IMR-90 (cell line): ENCODE results near the gene TMX3. TPM values are rescaled to one million over a fixed set of nuclear protein-coding genes. Genes with fewer than 3 reads are reported as not detected.

Experiments used
- ATAC-seq: fragments of 200-7000 bp; cut with Tn5 transposase; 2 replicates; pipeline ENCODE4 v1.9.1; 2020; ENCODE audit warnings: low read depth, mild to moderate bottlenecking, moderate library complexity
- BruUV-seq: library from RNA; stranded (reverse); fragments of 400-500 nt; replicated peaks from 2 replicates; lab custom pipeline; 2021; lab: Mats Ljungman, UMichigan
- CTCF ChIA-PET: fragments of 300-600 bp; formaldehyde crosslinking; extraction: SDS; loops from one replicate; lab custom pipeline; 2021; ENCODE audit warnings: antibody characterized with exemption; lab: Yijun Ruan, JAX
- POLR2A ChIA-PET: fragments of 300-600 bp; sonication (Branson Sonifier 250); formaldehyde crosslinking; loops from one replicate; lab custom pipeline; 2022; ENCODE audit warnings: antibody characterized with exemption; ENCODE audit not compliant: unreplicated experiment; lab: Charles Lee
- DNase-seq: peaks from one replicate; pipeline ENCODE4 v3.0.0; 2013
- H2AFZ ChIP-seq: replicated peaks from 2 replicates; pipeline ENCODE3; 2013; ENCODE audit warnings: low read length, mild to moderate bottlenecking; ENCODE audit not compliant: poor library complexity
- H2AK5ac ChIP-seq: 2 replicates; pipeline ENCODE4 v1.6.1; 2013; ENCODE audit warnings: low read depth, low read length, inconsistent platforms
- H2AK9ac ChIP-seq: replicated peaks from 2 replicates; pipeline ENCODE3; 2013; ENCODE audit warnings: mild to moderate bottlenecking, low read depth, low read length, moderate library complexity; ENCODE audit not compliant: poor library complexity
- H2BK120ac ChIP-seq: 2 replicates; pipeline ENCODE4 v1.6.1; 2013; ENCODE audit warnings: low read depth, low read length, inconsistent platforms
- H2BK15ac ChIP-seq: 3 replicates; pipeline ENCODE4 v1.6.1; 2013; ENCODE audit warnings: low read depth, low read length, inconsistent platforms
- H2BK20ac ChIP-seq: 2 replicates; pipeline ENCODE4 v1.6.1; 2013; ENCODE audit warnings: low read depth, mild to moderate bottlenecking, inconsistent platforms, low read length, moderate library complexity
- H2BK5ac ChIP-seq: 2 replicates; pipeline ENCODE4 v1.6.1; 2013; ENCODE audit warnings: mild to moderate bottlenecking, low read depth, low read length, inconsistent platforms; ENCODE audit not compliant: poor library complexity, severe bottlenecking
- H3K14ac ChIP-seq: replicated peaks from 2 replicates; pipeline ENCODE4 v1.6.1; 2013; ENCODE audit warnings: low read depth, low read length, inconsistent platforms
- H3K18ac ChIP-seq: 2 replicates; pipeline ENCODE4 v1.6.1; 2013; ENCODE audit warnings: low read depth, low read length, control low read depth
- H3K23ac ChIP-seq: 2 replicates; pipeline ENCODE4 v1.6.1; 2013; ENCODE audit warnings: low read depth, low read length, inconsistent platforms
- H3K27ac ChIP-seq: 2 replicates; pipeline ENCODE4 v1.5.1; 2013; ENCODE audit warnings: mild to moderate bottlenecking, control low read depth, low read length; ENCODE audit not compliant: insufficient read depth
- H3K27me3 ChIP-seq: 2 replicates; pipeline ENCODE4 v1.6.1; 2013; ENCODE audit warnings: low read length; ENCODE audit not compliant: control insufficient read depth, insufficient read depth
- H3K36me3 ChIP-seq: 2 replicates; pipeline ENCODE4 v1.6.1; 2013; ENCODE audit warnings: low read length, mixed read lengths; ENCODE audit not compliant: control insufficient read depth, insufficient read depth
- H3K4ac ChIP-seq: 2 replicates; pipeline ENCODE4 v1.6.1; 2013; ENCODE audit warnings: low read depth, low read length, inconsistent platforms
- H3K4me1 ChIP-seq: 2 replicates; pipeline ENCODE4 v1.6.1; 2013; ENCODE audit warnings: low read length, mixed read lengths; ENCODE audit not compliant: control insufficient read depth, insufficient read depth
- H3K4me2 ChIP-seq: 2 replicates; pipeline ENCODE4 v1.6.1; 2013; ENCODE audit warnings: low read depth, mild to moderate bottlenecking, control low read depth, low read length, moderate library complexity
- H3K4me3 ChIP-seq: 2 replicates; pipeline ENCODE4 v1.5.1; 2013; ENCODE audit warnings: low read depth, mild to moderate bottlenecking, control low read depth, low read length, moderate library complexity; ENCODE audit not compliant: insufficient read depth
- H3K56ac ChIP-seq: 2 replicates; pipeline ENCODE4 v1.6.1; 2013; ENCODE audit warnings: low read length, inconsistent platforms; ENCODE audit not compliant: insufficient read depth; ENCODE audit errors: extremely low read depth
- H3K79me1 ChIP-seq, 2 experiments: 2 replicates each; pipeline ENCODE4 v1.6.1; 2013; ENCODE audit warnings: low read length in 2 of 2, inconsistent platforms in 1 of 2, low read depth in 1 of 2
- H3K9ac ChIP-seq: 2 replicates; pipeline ENCODE4 v1.6.1; 2013; ENCODE audit warnings: low read depth, low read length, control low read depth
- H3K9me1 ChIP-seq: 2 replicates; pipeline ENCODE4 v1.6.1; 2013; ENCODE audit warnings: low read length, inconsistent platforms; ENCODE audit not compliant: insufficient read depth
- H3K9me3 ChIP-seq: 2 replicates; pipeline ENCODE4 v1.6.1; 2013; ENCODE audit warnings: low read length; ENCODE audit not compliant: control insufficient read depth, insufficient read depth
- H4K20me1 ChIP-seq: 2 replicates; pipeline ENCODE4 v1.6.1; 2013; ENCODE audit warnings: low read length, inconsistent platforms; ENCODE audit not compliant: insufficient read depth
- H4K5ac ChIP-seq: 2 replicates; pipeline ENCODE4 v1.6.1; 2013; ENCODE audit warnings: mild to moderate bottlenecking, low read depth, low read length, control low read depth
- H4K8ac ChIP-seq, 2 experiments: 2 replicates each; pipeline ENCODE4 v1.6.1; 2013; ENCODE audit warnings: low read depth in 2 of 2, low read length in 2 of 2, control low read depth in 1 of 2, inconsistent platforms in 1 of 2
- H4K91ac ChIP-seq: 2 replicates; pipeline ENCODE4 v1.6.1; 2013; ENCODE audit warnings: low read depth, low read length, inconsistent platforms; ENCODE audit not compliant: insufficient read depth
- CEBPB ChIP-seq: IDR thresholded peaks from 2 replicates; pipeline ENCODE4 v1.6.1; 2012; ENCODE audit warnings: low read depth, low read length, improper control_type of control experiment
- CTCF ChIP-seq: conservative IDR thresholded peaks from 2 replicates; pipeline ENCODE4 v1.5.1; 2012; ENCODE audit warnings: mild to moderate bottlenecking, low read depth, low read length, improper control_type of control experiment
- FOS ChIP-seq: fragments of 150-350 bp; IDR thresholded peaks from 2 replicates; pipeline ENCODE4 v1.6.1; 2016; ENCODE audit warnings: low read depth, low read length
- MAFK ChIP-seq: IDR thresholded peaks from 2 replicates; pipeline ENCODE4 v1.6.1; 2012; ENCODE audit warnings: low read depth, low read length, improper control_type of control experiment
- NFE2L2 ChIP-seq: fragments of 150-350 bp; IDR thresholded peaks from 2 replicates; pipeline ENCODE4 v1.6.1; 2016; ENCODE audit warnings: low read depth, mild to moderate bottlenecking, low read length
- POLR2A ChIP-seq: IDR thresholded peaks from 2 replicates; pipeline ENCODE4 v1.6.1; 2012; ENCODE audit warnings: mild to moderate bottlenecking, low read depth, low read length
- RCOR1 ChIP-seq: IDR thresholded peaks from 2 replicates; pipeline ENCODE4 v1.6.1; 2012; ENCODE audit warnings: mild to moderate bottlenecking, low read length, improper control_type of control experiment; ENCODE audit not compliant: insufficient replicate concordance
- RFX5 ChIP-seq: IDR thresholded peaks from 2 replicates; pipeline ENCODE4 v1.8.0; 2012; ENCODE audit warnings: low read depth, mild to moderate bottlenecking, low read length, moderate library complexity
- USF2 ChIP-seq: fragments of 150-350 bp; IDR thresholded peaks from 2 replicates; pipeline ENCODE4 v1.6.1; 2017; ENCODE audit warnings: mild to moderate bottlenecking, antibody characterized with exemption, low read length, low read depth
- WGBS, 2 experiments: methylation state at CpG; one replicate each; pipeline versions ENCODE4 v1.1.5 to v1.1.7; 2013; ENCODE audit warnings: missing lambda C conversion rate in 2 of 2; ENCODE audit not compliant: insufficient read length in 1 of 2; ENCODE audit errors: extremely low coverage in 2 of 2; 5-methylcytosine and 5-hydroxymethylcytosine counted together
- dilution Hi-C: fragments of 300-500 bp; cut with HindIII; formaldehyde crosslinking; loops from one replicate; pipeline ENCODE4 v1.14.3; 2018; ENCODE audit warnings: low sequenced_read_pairs; ENCODE audit not compliant: unreplicated experiment
- in situ Hi-C: fragments of 300-500 bp; cut with MboI; formaldehyde crosslinking; loops from 3 replicates; pipeline ENCODE4 v1.14.3; 2019; ENCODE audit warnings: low sequenced_read_pairs, inconsistent platforms, mixed read lengths
- intact Hi-C: fragments of 100-400 bp; cut with micrococcal nuclease; formaldehyde crosslinking; loops from 2 replicates; pipeline ENCODE4 v1.10.0; 2022
- polyA plus RNA-seq, 3 experiments: library from polyadenylated mRNA; depleted of rRNA; stranded (reverse); fragments of >200 nt; gene quantifications; 2 replicates each; pipeline ENCODE4 v1.2.3, GENCODE V29; 2012; ENCODE audit warnings: low replicate concordance in 1 of 3
- total RNA-seq: library from RNA; depleted of rRNA; stranded (reverse); fragments of >200 nt; gene quantifications from 2 replicates; pipeline ENCODE4 v1.2.3, GENCODE V29; 2012

TMX3 gene
- total and polyA plus RNA-seq, 2 of the 4 experiments (the other 2 are of a cell fraction): 22.8 to 50.5 TPM

- H3K18ac ChIP-seq: no peak overlapping the region
- H3K4ac ChIP-seq: no peak overlapping the region
- intact Hi-C loops: no loop called here
- no peak overlapping the region for H3K27ac ChIP-seq
- no peaks in the 10 kb centered on the region; the same call in 1 of the 2 replicates for H3K9me1 ChIP-seq
- no peak overlapping the region for H3K9ac ChIP-seq
- H4K91ac ChIP-seq: no peak overlapping the region
- H3K14ac ChIP-seq: no peak overlapping the region
- POLR2A ChIA-PET: no interaction called here
- in situ Hi-C loops: no loop called here
- H2AFZ ChIP-seq: no peak overlapping the region
- no peak overlapping the region for H4K5ac ChIP-seq
- no peak overlapping the region for H2BK20ac ChIP-seq
- no peaks in the 10 kb centered on the region for H3K9me3 ChIP-seq
- H3K27me3 ChIP-seq: no peaks in the 10 kb centered on the region
- TF ChIP-seq CEBPB (no peak), CTCF (no peak), FOS (no peak), NFE2L2 (no peak), USF2 (no peak), RFX5 (no peak), POLR2A (no peak), MAFK (no peak), RCOR1 (no peak)
- no peak overlapping the region for H2BK15ac ChIP-seq
- no peak overlapping the region for H2AK9ac ChIP-seq
- dilution Hi-C loops: no loop called here
- H3K56ac ChIP-seq: no peak overlapping the region
- peaks cover 6% of the 10 kb centered on the region; the same call in 1 of the 2 replicates for H4K20me1 ChIP-seq
- BruUV-seq: no TSS peak
- H3K36me3 ChIP-seq: peaks cover 15% of the 10 kb centered on the region
- peaks cover 7% of the 10 kb centered on the region; the same call in 1 of the 2 replicates for H3K4me1 ChIP-seq
- WGBS, 2 experiments: no CpG with 5 or more reads among the region's 3 CpGs
- no peak overlapping the region for H3K4me3 ChIP-seq
- peaks cover 22 to 36% of the 10 kb centered on the region in 2 experiments for H3K79me1 ChIP-seq
- CTCF ChIA-PET: no interaction called here
- H4K8ac ChIP-seq: no peak overlapping the region; a peak in 1 of 4 replicates
- H2BK120ac ChIP-seq: no peak overlapping the region
- ATAC-seq: no peak
- H3K23ac ChIP-seq: no peak overlapping the region
- no peak overlapping the region for H2BK5ac ChIP-seq
- H2AK5ac ChIP-seq: no peak overlapping the region
- no peak for DNase-seq
- H3K4me2 ChIP-seq: no peak overlapping the region
These were observed 11.6 kb downstream of the TMX3 start for GRCh38 chr18:68703326-68703725.
